GM12864 (cell line): ENCODE measurements around the gene PDCL2.

Source experiments
- DNase-seq: peaks from one replicate; pipeline ENCODE4 v3.0.0-alpha.2; 2011; ENCODE audit warnings: low read depth
- H3K4me3 ChIP-seq: 2 replicates; pipeline ENCODE4 v1.5.1; 2011; ENCODE audit warnings: mild to moderate bottlenecking, low read depth, low read length, control low read depth
- TF ChIP-seq, protein P1 (sequence below): IDR thresholded peaks from 2 replicates; pipeline ENCODE4 v1.5.1; 2011; ENCODE audit warnings: low read depth, mild to moderate bottlenecking, moderate library complexity, low read length, control low read depth, inconsistent platforms; ENCODE audit errors: missing control alignments

Gene PDCL2

DNA sequence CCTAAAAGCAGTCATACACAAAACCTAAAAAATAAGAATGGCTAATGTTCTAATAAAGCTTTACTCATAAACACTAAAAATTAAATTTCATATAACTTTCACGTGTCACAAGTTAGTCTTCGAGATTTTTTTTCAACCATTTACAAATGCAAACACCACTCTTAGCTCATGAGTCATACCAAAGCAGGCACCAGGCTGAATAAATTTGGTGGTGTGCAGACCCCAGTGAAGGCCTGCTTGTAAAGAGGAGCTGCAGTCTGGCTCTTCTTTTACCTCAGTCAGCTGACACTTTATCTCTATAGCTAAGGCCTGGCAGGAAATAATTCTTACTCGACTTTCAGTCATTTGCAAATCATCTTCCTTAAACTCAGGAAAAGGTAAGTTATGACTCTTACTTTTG is 82.8 kb downstream of the PDCL2 start:
- no peak for DNase-seq
- no peak overlapping the region for H3K4me3 ChIP-seq
- TF ChIP-seq, protein P1, sequence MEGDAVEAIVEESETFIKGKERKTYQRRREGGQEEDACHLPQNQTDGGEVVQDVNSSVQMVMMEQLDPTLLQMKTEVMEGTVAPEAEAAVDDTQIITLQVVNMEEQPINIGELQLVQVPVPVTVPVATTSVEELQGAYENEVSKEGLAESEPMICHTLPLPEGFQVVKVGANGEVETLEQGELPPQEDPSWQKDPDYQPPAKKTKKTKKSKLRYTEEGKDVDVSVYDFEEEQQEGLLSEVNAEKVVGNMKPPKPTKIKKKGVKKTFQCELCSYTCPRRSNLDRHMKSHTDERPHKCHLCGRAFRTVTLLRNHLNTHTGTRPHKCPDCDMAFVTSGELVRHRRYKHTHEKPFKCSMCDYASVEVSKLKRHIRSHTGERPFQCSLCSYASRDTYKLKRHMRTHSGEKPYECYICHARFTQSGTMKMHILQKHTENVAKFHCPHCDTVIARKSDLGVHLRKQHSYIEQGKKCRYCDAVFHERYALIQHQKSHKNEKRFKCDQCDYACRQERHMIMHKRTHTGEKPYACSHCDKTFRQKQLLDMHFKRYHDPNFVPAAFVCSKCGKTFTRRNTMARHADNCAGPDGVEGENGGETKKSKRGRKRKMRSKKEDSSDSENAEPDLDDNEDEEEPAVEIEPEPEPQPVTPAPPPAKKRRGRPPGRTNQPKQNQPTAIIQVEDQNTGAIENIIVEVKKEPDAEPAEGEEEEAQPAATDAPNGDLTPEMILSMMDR = no peak

- no peak for DNase-seq
- TF ChIP-seq, protein P1 = no peak
- H3K4me3 ChIP-seq = no peak overlapping the region
Measured at GRCh38 chr4:55507612-55508011, 84.4 kb downstream of the PDCL2 start.
